K562 (cell line): ENCODE results near the gene CCDC183. TPM values are rescaled to one million over a fixed set of nuclear protein-coding genes. Genes with fewer than 3 reads are reported as not detected.

Experiments
- EGR1 ChIP-seq: fragments of 450-650 bp; conservative IDR thresholded peaks from 2 replicates; pipeline ENCODE4 v1.6.1; 2017; ENCODE audit warnings: mild to moderate bottlenecking
- IRF1 ChIP-seq: sonication (generic); formaldehyde crosslinking; IDR thresholded peaks from 2 replicates; pipeline ENCODE4 v1.8.0; 2022; ENCODE audit warnings: missing genetic modification reagents, mild to moderate bottlenecking, borderline replicate concordance
- MCM2 ChIP-seq: fragments of 450-650 bp; IDR thresholded peaks from 2 replicates; pipeline ENCODE4 v1.6.1; 2017; ENCODE audit warnings: low read depth, mild to moderate bottlenecking
- POU5F1 ChIP-seq: fragments of 150-350 bp; IDR thresholded peaks from 2 replicates; pipeline ENCODE4 v1.6.1; 2014; ENCODE audit warnings: borderline replicate concordance, low read length, low read depth, mild to moderate bottlenecking; ENCODE audit not compliant: partially characterized antibody
- SIN3A ChIP-seq, 2 experiments: fragments of 150-350 bp in 1 of 2; IDR thresholded peaks; 2 replicates each; pipeline ENCODE4 v1.6.1; 2011 to 2016; ENCODE audit warnings: borderline replicate concordance in 2 of 2, low read depth in 2 of 2, low read length in 2 of 2, mild to moderate bottlenecking in 2 of 2, moderate library complexity in 2 of 2; ENCODE audit not compliant: control insufficient read depth in 1 of 2
- STAG1 ChIP-seq: sonication (generic); formaldehyde crosslinking; IDR thresholded peaks from 2 replicates; pipeline ENCODE4 v1.5.0; 2020; ENCODE audit warnings: missing genetic modification reagents, borderline replicate concordance
- ZBTB33 ChIP-seq: sonication (generic); formaldehyde crosslinking; IDR thresholded peaks from 2 replicates; pipeline ENCODE4 v1.8.1; 2023; ENCODE audit warnings: mild to moderate bottlenecking, missing genetic modification reagents
- ZNF133 ChIP-seq: fragments of 250-450 bp; sonication (Bioruptor Pico); IDR thresholded peaks from 2 replicates; pipeline ENCODE4 v1.4.0; 2020; ENCODE audit warnings: mild to moderate bottlenecking
- polyA plus RNA-seq, 8 experiments: library from polyadenylated mRNA; depleted of rRNA in 4 of 8; stranded (reverse) in 5 of 8; unstranded in 3 of 8; fragments of >200 nt; fragmentation: Nextera tagmentation in 2 of 8; fragmentation: Illumina TruSeq in 1 of 8; extraction: Ambion mirVana in 2 of 8; extraction: Trizol in 1 of 8; gene quantifications; 2 replicates each; pipeline versions ENCODE4 v1.2.1 to v1.2.3, GENCODE V29; 2011 to 2014; ENCODE audit warnings: inconsistent platforms in 1 of 8, missing spikeins in 1 of 8
- total RNA-seq, 7 experiments: library from RNA; depleted of rRNA in 6 of 7; stranded (reverse); fragments of >200 nt in 6 of 7; fragmentation: Illumina TruSeq in 2 of 7; extraction: Trizol in 2 of 7; gene quantifications; 2 replicates each; pipeline versions ENCODE4 v1.2.1 to v1.2.3, GENCODE V29; 2011 to 2021; ENCODE audit warnings: low replicate concordance in 1 of 7

Gene CCDC183
- total and polyA plus RNA-seq, 9 of the 15 experiments (the other 6 are each of a cell fraction or from before 2014, with no cell fraction given) = 0.21 to 0.60 (median 0.29) TPM; not detected in 4

GRCh38 chr9:136840877-136841645 is 44.9 kb downstream of the CCDC183 start (continued):
- TF ChIP-seq MCM2 = no peak
- TF ChIP-seq ZBTB33 (CRISPR knock-in tag) = no peak
- TF ChIP-seq EGR1 = peak; percentile 52
- no peak for TF ChIP-seq POU5F1
- no peak; the same call in 1 of the 2 replicates for TF ChIP-seq STAG1 (CRISPR knock-in tag)
- peak in 1 of 2 experiments; percentile 35; a peak in 1 of 4 replicates for TF ChIP-seq SIN3A (IDR thresholded peaks at IDR 0.05; ENCODE audit: borderline replicate concordance in 2 of 2, control insufficient read depth in 1 of 2, low read depth in 2 of 2, low read length in 2 of 2)
- no peak for TF ChIP-seq ZNF133
- no peak for TF ChIP-seq IRF1
